ENCODE measurements around the gene UGT2B28.
"Not testable (repeated sequence)": the region's sequence is repeated elsewhere in the genome, so short reads cannot be mapped to it uniquely, and the experiment has no call there.

UGT2B28 gene

GRCh38 chr4:69343558-69344420, 63.5 kb downstream of the UGT2B28 start:
- DNase-seq = not testable (repeated sequence)

Measured in NCI-H1092 (cell line).